NB4 (cell line): ENCODE results near the gene CAVIN1.
"Not testable (repeated sequence)": the region's sequence is repeated elsewhere in the genome, so short reads cannot be mapped to it uniquely, and the experiment has no call there.

Experiments
- DNase-seq: peaks from one replicate; pipeline ENCODE4 v3.0.0; 2010; ENCODE audit warnings: low read depth
- H3K4me3 ChIP-seq: one replicate; pipeline ENCODE4 v1.5.1; 2011; ENCODE audit warnings: mild to moderate bottlenecking, low read depth, low read length, moderate library complexity
- CTCF ChIP-seq: IDR thresholded peaks from one replicate; pipeline ENCODE4 v1.5.1; 2012; ENCODE audit warnings: low read depth, low read length
- MYC ChIP-seq: IDR thresholded peaks from 2 replicates; pipeline ENCODE4 v1.6.1; 2011; ENCODE audit warnings: low read depth, low read length
- POLR2A ChIP-seq: IDR thresholded peaks from 2 replicates; pipeline ENCODE4 v1.6.1; 2011; ENCODE audit warnings: mild to moderate bottlenecking; ENCODE audit not compliant: insufficient read length; ENCODE audit errors: extremely low read depth
- TF ChIP-seq, protein P1 (sequence below): IDR thresholded peaks from 2 replicates; pipeline ENCODE4 v1.6.1; 2011; ENCODE audit warnings: low read depth, low read length

The CAVIN1 gene

DNA sequence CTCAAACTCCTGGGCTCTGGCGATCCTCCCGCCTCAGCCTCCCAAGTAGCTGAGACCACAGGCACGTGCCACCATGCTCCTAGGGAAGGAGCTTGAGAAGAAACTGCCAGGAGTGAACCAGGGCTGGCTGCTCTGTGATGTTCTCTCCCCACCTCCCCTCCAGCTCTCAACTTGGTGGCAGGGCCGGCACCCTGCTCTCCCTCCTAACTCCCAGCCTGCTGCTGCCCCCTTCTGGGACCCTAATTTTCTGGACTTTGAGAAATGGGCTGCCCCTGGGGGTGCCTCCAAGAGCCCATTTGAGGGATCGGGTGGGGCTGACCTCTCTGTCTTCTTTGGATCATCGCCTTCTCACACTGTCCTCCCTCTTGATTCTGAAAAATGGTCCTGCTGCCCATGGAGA lies 19.9 kb downstream of the CAVIN1 start:
- TF ChIP-seq POLR2A (no peak), CTCF (peak; percentile 47), MYC (no peak)
- TF ChIP-seq, protein P1, sequence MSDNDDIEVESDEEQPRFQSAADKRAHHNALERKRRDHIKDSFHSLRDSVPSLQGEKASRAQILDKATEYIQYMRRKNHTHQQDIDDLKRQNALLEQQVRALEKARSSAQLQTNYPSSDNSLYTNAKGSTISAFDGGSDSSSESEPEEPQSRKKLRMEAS, result no peak
- H3K4me3 ChIP-seq, result no peak overlapping the region
- peak; percentile 69 for DNase-seq

GRCh38 chr17:42402117-42402516 lies 20.9 kb downstream of the CAVIN1 start:
- DNase-seq, result no peak
- no peak overlapping the region for H3K4me3 ChIP-seq

GRCh38 chr17:42400844-42401375 lies 22.1 kb downstream of the CAVIN1 start:
- H3K4me3 ChIP-seq, DNase-seq: not testable (repeated sequence)

More at GRCh38 chr17:42402117-42402516, 20.9 kb downstream of the CAVIN1 start:
- TF ChIP-seq, protein P1, result no peak
- TF ChIP-seq CTCF, result no peak
- no peak for TF ChIP-seq MYC
- TF ChIP-seq POLR2A, result no peak

GRCh38 chr17:42399948-42400843 lies 22.9 kb downstream of the CAVIN1 start:
- TF ChIP-seq, protein P1, result no peak
- TF ChIP-seq MYC, result no peak
- DNase-seq, result no peak
- H3K4me3 ChIP-seq, result no peak overlapping the region

DNA sequence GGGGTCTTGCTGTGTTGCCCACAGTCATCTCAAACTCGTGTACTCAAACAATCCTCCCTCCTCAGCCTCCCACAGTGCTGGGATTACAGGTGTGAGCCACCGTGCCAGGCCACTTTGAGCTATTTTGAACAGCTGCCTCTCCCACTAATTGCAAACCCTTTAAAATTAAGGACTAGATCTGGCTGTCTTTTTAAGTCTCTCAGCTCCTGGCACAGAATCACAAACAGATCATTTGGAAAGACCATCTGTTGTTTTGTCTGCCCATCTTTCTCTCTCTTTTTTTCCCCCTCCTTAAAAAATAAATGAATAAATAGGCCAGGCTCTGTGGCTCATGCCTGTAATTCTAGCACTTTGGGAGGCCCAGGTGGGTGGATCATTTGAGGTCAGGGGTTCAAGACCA lies 23.9 kb downstream of the CAVIN1 start:
- TF ChIP-seq CTCF (no peak), POLR2A (no peak), MYC (no peak)
- TF ChIP-seq, protein P1, result no peak
- DNase-seq, result no peak
- H3K4me3 ChIP-seq, result no peak overlapping the region

GRCh38 chr17:42395601-42396000 lies 27.5 kb downstream of the CAVIN1 start:
- H3K4me3 ChIP-seq, DNase-seq: not testable (repeated sequence)

DNA sequence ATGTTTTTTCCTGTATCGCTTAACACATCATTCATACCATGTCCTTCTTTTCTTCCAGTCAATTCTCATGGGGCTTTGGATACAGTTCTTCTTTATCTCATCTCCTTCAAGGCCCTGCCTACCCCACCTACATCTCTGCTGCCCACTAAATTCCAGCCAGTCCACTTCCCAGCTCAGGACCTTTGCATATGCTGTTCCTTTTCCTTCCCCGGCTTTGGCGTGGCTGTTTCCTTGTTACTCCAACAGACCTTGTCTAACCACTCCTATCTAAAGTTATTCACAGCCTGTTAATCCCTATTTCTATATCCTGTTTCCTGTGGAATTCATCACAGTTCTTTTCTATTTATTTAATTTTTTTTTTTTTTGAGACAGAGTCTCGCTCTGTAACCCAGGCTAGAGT lies 28.2 kb downstream of the CAVIN1 start:
- DNase-seq, result no peak
- TF ChIP-seq MYC (no peak), CTCF (no peak), POLR2A (no peak)
- TF ChIP-seq, protein P1, result no peak
- no peak overlapping the region for H3K4me3 ChIP-seq
